ENCODE results near the gene INAVA. TPM values are rescaled to one million over a fixed set of nuclear protein-coding genes. Genes with fewer than 3 reads are reported as not detected.
"Not testable (repeated sequence)": the region's sequence is repeated elsewhere in the genome, so short reads cannot be mapped to it uniquely, and the experiment has no call there.

The INAVA gene
- total RNA-seq, 5 donors from 2014 or later (not counting 1 experiment from before 2014, with no cell fraction given), result 0.09 to 0.62 (median 0.25) TPM; not detected in 1

- ATAC-seq (replicated peaks in 1 of 4) (no peak), DNase-seq (no peak)
- no peaks in the 10 kb centered on the region for H3K36me3 ChIP-seq (ENCODE audit: control insufficient read depth in 2 of 2, extremely low read depth in 1 of 2, insufficient read depth in 1 of 2, low read length in 1 of 2)
- H3K4me1 Mint-ChIP-seq, result peaks cover 19 to 32% (median 23%) of the 10 kb centered on the region in 3 donors
- no peaks in the 10 kb centered on the region for H3K36me3 Mint-ChIP-seq
- peaks cover 0 to 27% of the 10 kb centered on the region in 2 experiments for H3K27me3 ChIP-seq (replicated peaks in 1 of 2; ENCODE audit: control insufficient read depth in 2 of 2, extremely low read depth in 1 of 2, insufficient read depth in 2 of 2, low read length in 1 of 2)
- ChIA-PET POLR2A (interaction anchor here in 1 of 2 donors (0.6 kb wide), 1 partner anchor 19 kb away, joined by 3 read pairs; no protein-coding TSS in a partner anchor), CTCF (no interaction called here)
- 92% methylated on average over 2 of the region's 6 CpGs for WGBS (ENCODE audit: insufficient coverage)
- H3K4me3 ChIP-seq (ENCODE audit: control insufficient read depth in 1 of 2, extremely low read depth in 1 of 2, low read length in 1 of 2), result no peak overlapping the region
- peaks cover 0 to 3% of the 10 kb centered on the region in 2 donors for H3K27me3 Mint-ChIP-seq
- H3K9me3 Mint-ChIP-seq, result no peaks in the 10 kb centered on the region
- H3K4me3 Mint-ChIP-seq, result no peak overlapping the region
- peaks cover 3 to 30% of the 10 kb centered on the region in 2 experiments for H3K4me1 ChIP-seq (ENCODE audit: control insufficient read depth in 1 of 2, extremely low read depth in 1 of 2, insufficient read depth in 2 of 2, low read length in 2 of 2)
- H3K27ac ChIP-seq (ENCODE audit: low read length), result no peak overlapping the region
- no peaks in the 10 kb centered on the region for H3K9me3 ChIP-seq
- no peak overlapping the region for H3K27ac Mint-ChIP-seq
These were observed 13.6 kb downstream of the INAVA start for GRCh38 chr1:200908191-200908868.

GRCh38 chr1:200909071-200909470, 14.4 kb downstream of the INAVA start:
- H3K27ac Mint-ChIP-seq, result no peak overlapping the region
- H3K36me3 Mint-ChIP-seq, result no peaks in the 10 kb centered on the region
- 94% methylated on average over 3 of the region's 5 CpGs for WGBS (ENCODE audit: insufficient coverage)
- POLR2A ChIA-PET, result no interaction called here
- Histone ChIP-seq H3K9me3 (no peaks in the 10 kb centered on the region), H3K36me3 (ENCODE audit: control insufficient read depth in 2 of 2, extremely low read depth in 1 of 2, insufficient read depth in 1 of 2, low read length in 1 of 2) (no peaks in the 10 kb centered on the region), H3K4me3 (ENCODE audit: control insufficient read depth in 1 of 2, extremely low read depth in 1 of 2, low read length in 1 of 2) (no peak overlapping the region), H3K4me1 (ENCODE audit: control insufficient read depth in 1 of 2, extremely low read depth in 1 of 2, insufficient read depth in 2 of 2, low read length in 2 of 2) (peaks cover 3 to 25% of the 10 kb centered on the region in 2 experiments), H3K27ac (ENCODE audit: low read length) (no peak overlapping the region), H3K27me3 (replicated peaks in 1 of 2; ENCODE audit: control insufficient read depth in 2 of 2, extremely low read depth in 1 of 2, insufficient read depth in 2 of 2, low read length in 1 of 2) (peaks cover 0 to 24% of the 10 kb centered on the region in 2 experiments)
- ATAC-seq (replicated peaks in 1 of 4) (no peak), DNase-seq (no peak)
- no peak overlapping the region for H3K4me3 Mint-ChIP-seq
- peaks cover 0 to 3% of the 10 kb centered on the region in 2 donors for H3K27me3 Mint-ChIP-seq
- CTCF ChIA-PET, result no interaction called here
- no peaks in the 10 kb centered on the region for H3K9me3 Mint-ChIP-seq
- peaks cover 19 to 32% (median 23%) of the 10 kb centered on the region in 3 donors for H3K4me1 Mint-ChIP-seq

GRCh38 chr1:200909757-200910239, 15.1 kb downstream of the INAVA start:
- ChIA-PET POLR2A (no interaction called here), CTCF (no interaction called here)
- no peak overlapping the region for H3K4me3 ChIP-seq (ENCODE audit: control insufficient read depth in 1 of 2, extremely low read depth in 1 of 2, low read length in 1 of 2)
- peaks cover 3 to 18% of the 10 kb centered on the region in 2 experiments for H3K4me1 ChIP-seq (ENCODE audit: control insufficient read depth in 1 of 2, extremely low read depth in 1 of 2, insufficient read depth in 2 of 2, low read length in 2 of 2)
- H3K27ac Mint-ChIP-seq, result no peak overlapping the region
- peaks cover 0 to 19% of the 10 kb centered on the region in 2 experiments for H3K27me3 ChIP-seq (replicated peaks in 1 of 2; ENCODE audit: control insufficient read depth in 2 of 2, extremely low read depth in 1 of 2, insufficient read depth in 2 of 2, low read length in 1 of 2)
- no peaks in the 10 kb centered on the region for H3K36me3 Mint-ChIP-seq
- ATAC-seq (replicated peaks in 1 of 4) (no peak), DNase-seq (no peak)
- H3K36me3 ChIP-seq (ENCODE audit: control insufficient read depth in 2 of 2, extremely low read depth in 1 of 2, insufficient read depth in 1 of 2, low read length in 1 of 2), result no peaks in the 10 kb centered on the region
- no peak overlapping the region for H3K27ac ChIP-seq (ENCODE audit: low read length)
- WGBS (ENCODE audit: insufficient coverage), result 80% methylated on average over 1 of the region's 4 CpGs
- peaks cover 19 to 26% (median 21%) of the 10 kb centered on the region in 3 donors for H3K4me1 Mint-ChIP-seq
- no peaks in the 10 kb centered on the region for H3K9me3 ChIP-seq
- H3K27me3 Mint-ChIP-seq, result peaks cover 0 to 3% of the 10 kb centered on the region in 2 donors
- no peaks in the 10 kb centered on the region for H3K9me3 Mint-ChIP-seq
- H3K4me3 Mint-ChIP-seq, result no peak overlapping the region

GRCh38 chr1:200911361-200911760, 16.7 kb downstream of the INAVA start:
- ChIA-PET CTCF (no interaction called here), POLR2A (no interaction called here)
- Histone ChIP-seq H3K4me1 (ENCODE audit: control insufficient read depth in 1 of 2, extremely low read depth in 1 of 2, insufficient read depth in 2 of 2, low read length in 2 of 2) (peaks cover 0 to 3% of the 10 kb centered on the region in 2 experiments), H3K9me3 (no peaks in the 10 kb centered on the region), H3K36me3 (ENCODE audit: control insufficient read depth in 2 of 2, extremely low read depth in 1 of 2, insufficient read depth in 1 of 2, low read length in 1 of 2) (no peaks in the 10 kb centered on the region), H3K4me3 (ENCODE audit: control insufficient read depth in 1 of 2, extremely low read depth in 1 of 2, low read length in 1 of 2) (no peak overlapping the region), H3K27me3 (replicated peaks in 1 of 2; ENCODE audit: control insufficient read depth in 2 of 2, extremely low read depth in 1 of 2, insufficient read depth in 2 of 2, low read length in 1 of 2) (peaks cover 0 to 19% of the 10 kb centered on the region in 2 experiments), H3K27ac (ENCODE audit: low read length) (no peak overlapping the region)
- DNase-seq (no peak), ATAC-seq (replicated peaks in 1 of 4) (no peak)
- Mint-ChIP-seq H3K27me3 (peaks cover 0 to 3% of the 10 kb centered on the region in 2 donors), H3K36me3 (no peaks in the 10 kb centered on the region), H3K9me3 (no peaks in the 10 kb centered on the region), H3K4me1 (peaks cover 9 to 14% (median 10%) of the 10 kb centered on the region in 3 donors), H3K27ac (no peak overlapping the region), H3K4me3 (no peak overlapping the region)
- WGBS (ENCODE audit: insufficient coverage), result 97% methylated on average over 19 of the region's 24 CpGs

GRCh38 chr1:200911936-200912335, 17.2 kb downstream of the INAVA start:
- H3K27me3 Mint-ChIP-seq; H3K9me3 ChIP-seq; DNase-seq; H3K4me3 Mint-ChIP-seq; H3K27ac Mint-ChIP-seq; H3K4me3 ChIP-seq (ENCODE audit: control insufficient read depth in 1 of 2, extremely low read depth in 1 of 2, low read length in 1 of 2); H3K4me1 Mint-ChIP-seq; H3K36me3 Mint-ChIP-seq; H3K36me3 ChIP-seq (ENCODE audit: control insufficient read depth in 2 of 2, extremely low read depth in 1 of 2, insufficient read depth in 1 of 2, low read length in 1 of 2); POLR2A ChIA-PET; ATAC-seq (replicated peaks in 1 of 4); H3K27ac ChIP-seq (ENCODE audit: low read length); H3K9me3 Mint-ChIP-seq; CTCF ChIA-PET; H3K4me1 ChIP-seq (ENCODE audit: control insufficient read depth in 1 of 2, extremely low read depth in 1 of 2, insufficient read depth in 2 of 2, low read length in 2 of 2): not testable (repeated sequence)
- H3K27me3 ChIP-seq (replicated peaks in 1 of 2; ENCODE audit: control insufficient read depth in 2 of 2, extremely low read depth in 1 of 2, insufficient read depth in 2 of 2, low read length in 1 of 2), result peaks cover 0 to 19% of the 10 kb centered on the region in 2 experiments
- WGBS (ENCODE audit: insufficient coverage), result 90% methylated on average over 7 of the region's 21 CpGs

GRCh38 chr1:200912737-200913407, 18.2 kb downstream of the INAVA start:
- Mint-ChIP-seq H3K27ac (no peak overlapping the region), H3K27me3 (peaks cover 0 to 3% of the 10 kb centered on the region in 2 donors), H3K9me3 (no peaks in the 10 kb centered on the region), H3K4me1 (peaks cover under 1 to 6% (median 5%) of the 10 kb centered on the region in 3 donors), H3K4me3 (no peak overlapping the region), H3K36me3 (no peaks in the 10 kb centered on the region)
- no peak for ATAC-seq (replicated peaks in 1 of 4)
- no peak overlapping the region for H3K27ac ChIP-seq (ENCODE audit: low read length)
- H3K9me3 ChIP-seq, result no peaks in the 10 kb centered on the region
- H3K4me3 ChIP-seq (ENCODE audit: control insufficient read depth in 1 of 2, extremely low read depth in 1 of 2, low read length in 1 of 2), result no peak overlapping the region
- no peak for DNase-seq
- ChIA-PET CTCF (no interaction called here), POLR2A (no interaction called here)
- H3K4me1 ChIP-seq (ENCODE audit: control insufficient read depth in 1 of 2, extremely low read depth in 1 of 2, insufficient read depth in 2 of 2, low read length in 2 of 2), result no peaks in the 10 kb centered on the region
- peaks cover 0 to 12% of the 10 kb centered on the region in 2 experiments for H3K27me3 ChIP-seq (replicated peaks in 1 of 2; ENCODE audit: control insufficient read depth in 2 of 2, extremely low read depth in 1 of 2, insufficient read depth in 2 of 2, low read length in 1 of 2)
- 85% methylated on average over 6 of the region's 13 CpGs for WGBS (ENCODE audit: insufficient coverage)
- H3K36me3 ChIP-seq (ENCODE audit: control insufficient read depth in 2 of 2, extremely low read depth in 1 of 2, insufficient read depth in 1 of 2, low read length in 1 of 2), result no peaks in the 10 kb centered on the region
